ENCODE results near the gene P2RY12. TPM values are rescaled to one million over a fixed set of nuclear protein-coding genes. Genes with fewer than 3 reads are reported as not detected.

P2RY12 gene
- total RNA-seq, result 1.1 TPM
- polyA plus RNA-seq (ENCODE audit: insufficient read depth in 1 of 8, insufficient read length in 8 of 8, low replicate concordance in 1 of 8), result 1 to 10 TPM in 2 of 8 donors, under 1 TPM in 6; 0.23 to 1.4 (median 0.90) TPM
- long read RNA-seq, donor 1, result 0 reads
- long read RNA-seq, donor 2, result 0 reads
- long read RNA-seq, donor 3, partial matches to known transcripts, result 0 of 1 reads
- long read RNA-seq, donor 3, other reads (novel, unspliced or antisense), result 0 of 1 reads
- long read RNA-seq, donor 4, partial matches to known transcripts, result 0 of 2 reads
- long read RNA-seq, donor 4, other reads (novel, unspliced or antisense), result 0 of 2 reads
- long read RNA-seq, donor 5, partial matches to known transcripts, result 0 of 1 reads
- long read RNA-seq, donor 5, other reads (novel, unspliced or antisense), result 0 of 1 reads
- long read RNA-seq, donor 6, partial matches to known transcripts, result 0 of 1 reads
- long read RNA-seq, donor 6, other reads (novel, unspliced or antisense), result 0 of 1 reads
- long read RNA-seq, donor 7, result 0 reads
- long read RNA-seq, donor 8, result 0 reads
- long read RNA-seq, donor 9, result 0 reads
- long read RNA-seq, donor 10, partial matches to known transcripts, result 0 of 1 reads
- long read RNA-seq, donor 10, other reads (novel, unspliced or antisense), result 0 of 1 reads
- long read RNA-seq, donor 11, result 0 reads

- H3K4me1 ChIP-seq (ENCODE audit: control insufficient read depth, insufficient read depth, low read length), result no peaks in the 10 kb centered on the region
- WGBS (ENCODE audit: insufficient coverage), result no CpG with 5 or more reads among the region's 4 CpGs
- H3K27me3 ChIP-seq (ENCODE audit: control insufficient read depth, insufficient read depth, low read length), result no peaks in the 10 kb centered on the region
- H3K4me3 ChIP-seq (ENCODE audit: low read length), result no peak within 1 kb of the TSS
- no peak within 1 kb of the TSS for H3K27ac ChIP-seq (ENCODE audit: low read length)
- peaks cover 4% of the 10 kb centered on the region for H3K36me3 ChIP-seq (ENCODE audit: control insufficient read depth, insufficient read depth, low read length)
- DNase-seq, result peak; percentile 68
- no peaks in the 10 kb centered on the region for H3K9me3 ChIP-seq (replicated peaks; ENCODE audit: control insufficient read depth, low read depth, low read length)
These were observed at the start of gene P2RY12 for GRCh38 chr3:151384741-151385174. Gene P2RY12, minus strand, starts transcription at chr3:151384753. Its CDS starts 45,908 bp downstream, at chr3:151338845.

- no CpG with 5 or more reads among the region's 7 CpGs for WGBS (ENCODE audit: insufficient coverage)
- H3K9me3 ChIP-seq (replicated peaks; ENCODE audit: control insufficient read depth, low read depth, low read length), result no peaks in the 10 kb centered on the region
- H3K4me3 ChIP-seq (ENCODE audit: low read length), result no peak overlapping the region
- DNase-seq, result no peak
- no peaks in the 10 kb centered on the region for H3K4me1 ChIP-seq (ENCODE audit: control insufficient read depth, insufficient read depth, low read length)
- no peaks in the 10 kb centered on the region for H3K36me3 ChIP-seq (ENCODE audit: control insufficient read depth, insufficient read depth, low read length)
- H3K27ac ChIP-seq (ENCODE audit: low read length), result no peak overlapping the region
- no peaks in the 10 kb centered on the region for H3K27me3 ChIP-seq (ENCODE audit: control insufficient read depth, insufficient read depth, low read length)
These were observed 48.2 kb upstream of the P2RY12 start for GRCh38 chr3:151432616-151433372.

- Histone ChIP-seq H3K36me3 (ENCODE audit: control insufficient read depth, insufficient read depth, low read length) (no peaks in the 10 kb centered on the region), H3K27me3 (ENCODE audit: control insufficient read depth, insufficient read depth, low read length) (no peaks in the 10 kb centered on the region), H3K9me3 (replicated peaks; ENCODE audit: control insufficient read depth, low read depth, low read length) (no peaks in the 10 kb centered on the region), H3K4me1 (ENCODE audit: control insufficient read depth, insufficient read depth, low read length) (no peaks in the 10 kb centered on the region), H3K27ac (ENCODE audit: low read length) (no peak overlapping the region), H3K4me3 (ENCODE audit: low read length) (no peak overlapping the region)
- WGBS (ENCODE audit: insufficient coverage), result 91% methylated on average over 2 of the region's 3 CpGs
- no peak for DNase-seq
These were observed 47.4 kb upstream of the P2RY12 start for GRCh38 chr3:151431940-151432339.

- H3K27me3 ChIP-seq (ENCODE audit: control insufficient read depth, insufficient read depth, low read length), result no peaks in the 10 kb centered on the region
- WGBS (ENCODE audit: insufficient coverage), result 84% methylated on average over 4 of the region's 5 CpGs
- DNase-seq, result no peak
These were observed 46.4 kb upstream of the P2RY12 start for GRCh38 chr3:151430821-151431484.

GRCh38 chr3:151428386-151428785 lies 43.8 kb upstream of the P2RY12 start:
- WGBS (ENCODE audit: insufficient coverage), result 80% methylated on average over 1 of the region's 2 CpGs
- Histone ChIP-seq H3K9me3 (replicated peaks; ENCODE audit: control insufficient read depth, low read depth, low read length) (no peaks in the 10 kb centered on the region), H3K36me3 (ENCODE audit: control insufficient read depth, insufficient read depth, low read length) (no peaks in the 10 kb centered on the region), H3K27ac (ENCODE audit: low read length) (no peak overlapping the region), H3K27me3 (ENCODE audit: control insufficient read depth, insufficient read depth, low read length) (no peaks in the 10 kb centered on the region), H3K4me3 (ENCODE audit: low read length) (no peak overlapping the region), H3K4me1 (ENCODE audit: control insufficient read depth, insufficient read depth, low read length) (no peaks in the 10 kb centered on the region)
- no peak for DNase-seq

More at GRCh38 chr3:151430821-151431484, 46.4 kb upstream of the P2RY12 start:
- Histone ChIP-seq H3K9me3 (replicated peaks; ENCODE audit: control insufficient read depth, low read depth, low read length) (no peaks in the 10 kb centered on the region), H3K27ac (ENCODE audit: low read length) (no peak overlapping the region), H3K4me1 (ENCODE audit: control insufficient read depth, insufficient read depth, low read length) (no peaks in the 10 kb centered on the region), H3K36me3 (ENCODE audit: control insufficient read depth, insufficient read depth, low read length) (no peaks in the 10 kb centered on the region), H3K4me3 (ENCODE audit: low read length) (no peak overlapping the region)

GRCh38 chr3:151426341-151426657 lies 41.7 kb upstream of the P2RY12 start:
- DNase-seq, result no peak
- Histone ChIP-seq H3K36me3 (ENCODE audit: control insufficient read depth, insufficient read depth, low read length) (no peaks in the 10 kb centered on the region), H3K4me1 (ENCODE audit: control insufficient read depth, insufficient read depth, low read length) (no peaks in the 10 kb centered on the region), H3K9me3 (replicated peaks; ENCODE audit: control insufficient read depth, low read depth, low read length) (no peaks in the 10 kb centered on the region), H3K27me3 (ENCODE audit: control insufficient read depth, insufficient read depth, low read length) (no peaks in the 10 kb centered on the region), H3K4me3 (ENCODE audit: low read length) (no peak overlapping the region), H3K27ac (ENCODE audit: low read length) (no peak overlapping the region)

GRCh38 chr3:151425627-151426340 lies 41.2 kb upstream of the P2RY12 start:
- no peaks in the 10 kb centered on the region for H3K36me3 ChIP-seq (ENCODE audit: control insufficient read depth, insufficient read depth, low read length)
- no peaks in the 10 kb centered on the region for H3K9me3 ChIP-seq (replicated peaks; ENCODE audit: control insufficient read depth, low read depth, low read length)
- no peak overlapping the region for H3K27ac ChIP-seq (ENCODE audit: low read length)
- no peaks in the 10 kb centered on the region for H3K4me1 ChIP-seq (ENCODE audit: control insufficient read depth, insufficient read depth, low read length)
- no peak overlapping the region for H3K4me3 ChIP-seq (ENCODE audit: low read length)
- no peaks in the 10 kb centered on the region for H3K27me3 ChIP-seq (ENCODE audit: control insufficient read depth, insufficient read depth, low read length)
- no peak for DNase-seq
- no CpG with 5 or more reads among the region's 4 CpGs for WGBS (ENCODE audit: insufficient coverage)

GRCh38 chr3:151423091-151423490 lies 38.5 kb upstream of the P2RY12 start:
- Histone ChIP-seq H3K27me3 (ENCODE audit: control insufficient read depth, insufficient read depth, low read length) (no peaks in the 10 kb centered on the region), H3K36me3 (ENCODE audit: control insufficient read depth, insufficient read depth, low read length) (no peaks in the 10 kb centered on the region), H3K4me1 (ENCODE audit: control insufficient read depth, insufficient read depth, low read length) (no peaks in the 10 kb centered on the region), H3K4me3 (ENCODE audit: low read length) (no peak overlapping the region), H3K27ac (ENCODE audit: low read length) (no peak overlapping the region), H3K9me3 (replicated peaks; ENCODE audit: control insufficient read depth, low read depth, low read length) (no peaks in the 10 kb centered on the region)
- no peak for DNase-seq
- 100% methylated on average over 1 of the region's 5 CpGs for WGBS (ENCODE audit: insufficient coverage)

GRCh38 chr3:151421938-151422337 lies 37.4 kb upstream of the P2RY12 start:
- H3K27ac ChIP-seq (ENCODE audit: low read length), result no peak overlapping the region
- no peaks in the 10 kb centered on the region for H3K27me3 ChIP-seq (ENCODE audit: control insufficient read depth, insufficient read depth, low read length)
- H3K4me1 ChIP-seq (ENCODE audit: control insufficient read depth, insufficient read depth, low read length), result no peaks in the 10 kb centered on the region
- H3K9me3 ChIP-seq (replicated peaks; ENCODE audit: control insufficient read depth, low read depth, low read length), result no peaks in the 10 kb centered on the region
- no peak overlapping the region for H3K4me3 ChIP-seq (ENCODE audit: low read length)
- 82% methylated on average over 2 of the region's 4 CpGs for WGBS (ENCODE audit: insufficient coverage)
- no peak for DNase-seq
- no peaks in the 10 kb centered on the region for H3K36me3 ChIP-seq (ENCODE audit: control insufficient read depth, insufficient read depth, low read length)

Data from muscle of leg (tissue), 16 donors.